AG04449 (cell line): ENCODE data around the gene SWT1.
A peak's percentile ranks its signal among the peaks of the same experiment; 100 is the strongest.

Experiments used
- CTCF ChIA-PET: fragments of 350-600 bp; formaldehyde crosslinking; extraction: SDS; loops from one replicate; lab custom pipeline; 2021; ENCODE audit warnings: antibody characterized with exemption; lab: Yijun Ruan, JAX
- POLR2A ChIA-PET: fragments of 400-600, 350-600 bp; formaldehyde crosslinking; extraction: SDS; loops from one replicate; lab custom pipeline; 2020; ENCODE audit warnings: antibody characterized with exemption, inconsistent platforms; lab: Yijun Ruan, JAX
- DNase-seq: peaks from one replicate; pipeline ENCODE4 v3.0.0-alpha.2; 2010; ENCODE audit warnings: low read depth, low spot score
- H3K4me3 ChIP-seq: 2 replicates; pipeline ENCODE4 v1.5.1; 2011; ENCODE audit warnings: low read depth, mild to moderate bottlenecking, control low read depth, low read length
- CTCF ChIP-seq: IDR thresholded peaks from one replicate; pipeline ENCODE4 v1.5.1; 2011; ENCODE audit warnings: mild to moderate bottlenecking, moderate library complexity, low read length, control low read depth, inconsistent platforms; ENCODE audit not compliant: insufficient read depth; ENCODE audit errors: missing control alignments

The SWT1 gene

GRCh38 chr1:185315445-185316071 is 158.6 kb downstream of the SWT1 start:
- no peak for TF ChIP-seq CTCF
- DNase-seq: no peak
- ChIA-PET CTCF (interaction anchor here (1.0 to 3.9 kb wide), 5 partner anchors 10 to 366 kb away, joined by 3 to 26 read pairs (median 4); no protein-coding TSS in a partner anchor), POLR2A (interaction anchor here (0.9 to 2.4 kb wide), 4 partner anchors 9 to 330 kb away, joined by 3 to 15 read pairs (median 4); no protein-coding TSS in a partner anchor)
- peak overlapping the region; percentile 90 for H3K4me3 ChIP-seq

- H3K4me3 ChIP-seq: peak overlapping the region; percentile 90
- POLR2A ChIA-PET: interaction anchor here (0.9 to 2.4 kb wide), 6 partner anchors 9 to 354 kb away, joined by 3 to 15 read pairs (median 5); no protein-coding TSS in a partner anchor
- DNase-seq: peak; percentile 56
- no peak for TF ChIP-seq CTCF
- CTCF ChIA-PET: interaction anchor here (0.8 to 3.9 kb wide), 7 partner anchors 9 to 365 kb away, joined by 3 to 26 read pairs (median 4); no protein-coding TSS in a partner anchor
Measured at GRCh38 chr1:185316163-185317033, 159.4 kb downstream of the SWT1 start.

GRCh38 chr1:185317034-185317885 is 160.3 kb downstream of the SWT1 start, which contains the start of gene IVNS1ABP:
TSS of gene IVNS1ABP (minus strand) at chr1:185317243. CDS start at chr1:185309493, 7,750 bp downstream.
- DNase-seq: peak; percentile 54
- TF ChIP-seq CTCF: peak; percentile 19
- H3K4me3 ChIP-seq: peak within 1 kb of the TSS; percentile 90
- ChIA-PET POLR2A (interaction anchor here (0.7 to 2.4 kb wide), 10 partner anchors 10 to 353 kb away, joined by 3 to 15 read pairs (median 4); partner anchors contain the start of gene SWT1), CTCF (interaction anchor here (0.8 to 3.9 kb wide), 10 partner anchors 8 to 363 kb away, joined by 3 to 26 read pairs (median 4); no protein-coding TSS in a partner anchor)

GRCh38 chr1:185317886-185318310 is 160.9 kb downstream of the SWT1 start:
- DNase-seq: no peak
- ChIA-PET CTCF (interaction anchor here (0.9 to 3.9 kb wide), 8 partner anchors 10 to 352 kb away, joined by 3 to 26 read pairs (median 4); no protein-coding TSS in a partner anchor), POLR2A (interaction anchor here (1.1 to 2.4 kb wide), 2 partner anchors 264 to 328 kb away, joined by 4 to 15 read pairs; no protein-coding TSS in a partner anchor)
- peak overlapping the region; percentile 90 for H3K4me3 ChIP-seq
- no peak for TF ChIP-seq CTCF

GRCh38 chr1:185318431-185319138 is 161.6 kb downstream of the SWT1 start:
- no peak for TF ChIP-seq CTCF
- no peak overlapping the region for H3K4me3 ChIP-seq
- POLR2A ChIA-PET: no interaction called here
- CTCF ChIA-PET: interaction anchor here (0.9 to 3.9 kb wide), 8 partner anchors 10 to 352 kb away, joined by 3 to 26 read pairs (median 4); no protein-coding TSS in a partner anchor
- DNase-seq: no peak
